Stimulated activated naive CD4-positive, alpha-beta T cell treated with Interleukin-2 at 50 U/mL for 16 hours (primary cell): ENCODE measurements around the gene GP1BB.

Experiments used
- DNase-seq: peaks from one replicate; lab custom pipeline; 2025; lab: John Stamatoyannopoulos, UW

The GP1BB gene

GRCh38 chr22:19766511-19767426, 43.4 kb downstream of the GP1BB start:
- DNase-seq: peak; percentile 12

GRCh38 chr22:19767427-19768341, 44.3 kb downstream of the GP1BB start:
- DNase-seq: no peak

- DNase-seq: no peak
Measured at GRCh38 chr22:19769393-19769715, 46.0 kb downstream of the GP1BB start.

DNA sequence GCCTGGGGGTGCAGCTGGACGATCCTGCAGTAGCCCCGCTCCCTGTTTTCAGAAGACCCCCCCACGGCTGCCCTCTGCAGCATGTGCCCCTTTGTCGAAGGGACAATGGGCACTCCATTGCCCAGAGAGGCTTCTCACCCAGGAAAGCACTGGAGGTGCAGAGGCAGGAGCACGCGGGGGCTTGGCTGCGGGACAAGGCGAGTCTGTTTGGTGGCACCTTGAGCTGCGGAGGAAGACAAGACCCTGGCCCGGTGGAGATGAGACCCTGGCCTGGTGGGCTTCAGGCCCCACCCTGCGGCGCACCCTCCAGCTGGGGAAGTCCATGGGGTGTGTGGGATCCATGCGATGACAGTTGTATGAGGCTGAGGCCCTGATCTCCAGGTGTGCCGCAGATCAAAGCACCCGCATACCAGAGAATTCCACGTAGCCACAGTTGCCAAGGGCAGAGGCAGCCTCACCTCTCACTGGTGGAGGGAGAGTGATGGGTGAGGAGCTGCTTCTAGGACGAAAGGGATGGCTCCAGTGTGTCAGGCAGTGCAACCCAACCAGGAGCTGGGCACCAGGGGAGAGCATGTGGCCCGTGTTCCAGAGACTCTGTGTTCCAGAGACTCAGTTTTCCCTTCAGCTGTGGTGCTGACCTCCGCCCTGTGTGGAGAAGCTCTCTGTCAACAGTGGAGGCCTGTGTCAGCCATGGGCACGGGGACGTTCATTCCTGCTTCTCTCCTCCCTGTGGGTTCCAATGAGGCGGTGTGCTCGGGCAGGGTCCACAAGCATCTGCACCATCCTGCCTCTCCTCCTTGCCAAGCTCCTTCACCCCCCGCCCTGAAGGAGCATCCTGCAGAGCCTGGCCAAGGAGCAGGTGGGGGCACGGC, 47.2 kb downstream of the GP1BB start:
- DNase-seq: no peak

DNA sequence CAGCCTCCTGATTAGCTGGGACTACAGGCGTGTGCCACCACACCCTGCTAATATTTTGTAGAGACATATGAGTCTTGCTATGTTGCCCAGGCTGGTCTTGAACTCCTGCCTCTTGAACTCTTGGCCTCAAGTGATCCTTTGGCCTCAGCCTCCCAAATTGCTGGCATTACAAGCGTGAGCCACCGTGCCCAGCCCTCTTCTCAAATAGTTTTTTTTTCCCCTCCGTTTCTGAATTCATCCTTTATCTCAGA, 49.0 kb downstream of the GP1BB start:
- no peak for DNase-seq

GRCh38 chr22:19772673-19773469, 49.5 kb downstream of the GP1BB start:
- DNase-seq: no peak

GRCh38 chr22:19773470-19774040, 50.2 kb downstream of the GP1BB start:
- DNase-seq: no peak
